Activated CD8-positive, alpha-beta T cell treated with anti-CD3 and anti-CD28 coated beads for 36 hours (primary cell): Measurements from ENCODE around the gene SLX4IP. TPM values are rescaled to one million over a fixed set of nuclear protein-coding genes. Genes with fewer than 3 reads are reported as not detected.
"Not testable (repeated sequence)": the region's sequence is repeated elsewhere in the genome, so short reads cannot be mapped to it uniquely, and the experiment has no call there.

Experiments used
- ATAC-seq: fragments of 200-7000 bp; cut with Tn5 transposase; one replicate; pipeline ENCODE4 v1.10.0; 2021; ENCODE audit warnings: mild to moderate bottlenecking, moderate library complexity
- CTCF ChIA-PET: fragments of 350-600 bp; sonication (Branson Sonifier 250); formaldehyde crosslinking; loops from one replicate; lab custom pipeline; 2021; ENCODE audit warnings: antibody characterized with exemption; lab: Charles Lee
- POLR2A ChIA-PET: fragments of 350-600 bp; sonication (Branson Sonifier 250); formaldehyde crosslinking; loops from one replicate; lab custom pipeline; 2021; ENCODE audit warnings: antibody characterized with exemption; lab: Charles Lee
- DNase-seq: peaks from one replicate; pipeline ENCODE4 v3.0.0-alpha.2; 2020
- H3K27ac Mint-ChIP-seq: one replicate; pipeline ENCODE4 v1.8.0; 2021; ENCODE audit warnings: mild to moderate bottlenecking, mixed read lengths
- H3K27me3 Mint-ChIP-seq: one replicate; pipeline ENCODE4 v1.8.0; 2021; ENCODE audit warnings: mixed read lengths
- H3K36me3 Mint-ChIP-seq: one replicate; pipeline ENCODE4 v1.8.0; 2021; ENCODE audit warnings: low read depth, mixed read lengths
- H3K4me1 Mint-ChIP-seq: one replicate; pipeline ENCODE4 v1.8.0; 2021; ENCODE audit warnings: low read depth, mixed read lengths
- H3K4me3 Mint-ChIP-seq: one replicate; pipeline ENCODE4 v1.8.0; 2021; ENCODE audit warnings: mild to moderate bottlenecking, moderate library complexity, mixed read lengths
- H3K9me3 Mint-ChIP-seq: one replicate; pipeline ENCODE4 v1.8.0; 2021; ENCODE audit warnings: mixed read lengths
- CTCF ChIP-seq: fragments of 200-600 bp; IDR thresholded peaks from one replicate; pipeline ENCODE4 v1.8.0; 2022; ENCODE audit warnings: antibody characterized with exemption, mild to moderate bottlenecking
- intact Hi-C: fragments of 100-400 bp; cut with micrococcal nuclease; formaldehyde crosslinking; loops from one replicate; pipeline ENCODE4 v1.10.0; 2022
- total RNA-seq, 2 experiments: library from RNA; stranded (reverse); gene quantifications; one replicate each; pipeline ENCODE4 v1.2.3, GENCODE V29; 2021

Gene SLX4IP
- total RNA-seq, 2 experiments from 2014 or later = 6.5 to 7.3 TPM

GRCh38 chr20:10415013-10415650 is 20.0 kb upstream of the SLX4IP start:
- ATAC-seq (no peak), DNase-seq (no peak)
- CTCF ChIA-PET = interaction anchor here (1.9 kb wide), 1 partner anchor 13 kb away, joined by 4 read pairs; no protein-coding TSS in a partner anchor
- no peaks in the 10 kb centered on the region for H3K27me3 Mint-ChIP-seq
- no peaks in the 10 kb centered on the region for H3K9me3 Mint-ChIP-seq
- POLR2A ChIA-PET = no interaction called here
- H3K36me3 Mint-ChIP-seq = peaks cover 18% of the 10 kb centered on the region
- peaks cover 9% of the 10 kb centered on the region for H3K4me1 Mint-ChIP-seq
- H3K27ac Mint-ChIP-seq = no peak overlapping the region
- no peak overlapping the region for H3K4me3 Mint-ChIP-seq
- intact Hi-C loops = no loop called here
- TF ChIP-seq CTCF = no peak

GRCh38 chr20:10417218-10417617 is 17.9 kb upstream of the SLX4IP start:
- POLR2A ChIA-PET = interaction anchor here (1.3 kb wide), 1 partner anchor 17 kb away, joined by 3 read pairs; the partner anchor contains the start of gene MKKS
- H3K27ac Mint-ChIP-seq, H3K27me3 Mint-ChIP-seq, H3K4me3 Mint-ChIP-seq, intact Hi-C loops, H3K9me3 Mint-ChIP-seq, CTCF ChIA-PET, ATAC-seq, DNase-seq: not testable (repeated sequence)
- peaks cover 13% of the 10 kb centered on the region for H3K4me1 Mint-ChIP-seq
- peaks cover 20% of the 10 kb centered on the region for H3K36me3 Mint-ChIP-seq

GRCh38 chr20:10419550-10420133 is 15.5 kb upstream of the SLX4IP start:
- intact Hi-C loops = loop anchor here (10.0 kb wide), 1 partner anchor 805 kb away; no protein-coding TSS in a partner anchor
- Mint-ChIP-seq H3K4me3 (no peak overlapping the region), H3K9me3 (no peaks in the 10 kb centered on the region), H3K27ac (no peak overlapping the region), H3K36me3 (peaks cover 20% of the 10 kb centered on the region), H3K4me1 (peaks cover 13% of the 10 kb centered on the region), H3K27me3 (no peaks in the 10 kb centered on the region)
- CTCF ChIA-PET = no interaction called here
- POLR2A ChIA-PET = no interaction called here
- TF ChIP-seq CTCF = no peak
- ATAC-seq (no peak), DNase-seq (no peak)

GRCh38 chr20:10423735-10424134 is 11.4 kb upstream of the SLX4IP start:
- no peak for TF ChIP-seq CTCF
- peaks cover 11% of the 10 kb centered on the region for H3K36me3 Mint-ChIP-seq
- intact Hi-C loops = loop anchor here (10.0 kb wide), 1 partner anchor 809 kb away; no protein-coding TSS in a partner anchor
- H3K4me3 Mint-ChIP-seq = no peak overlapping the region
- ChIA-PET CTCF (interaction anchor here (1.7 kb wide), 1 partner anchor 107 kb away, joined by 8 read pairs; no protein-coding TSS in a partner anchor), POLR2A (no interaction called here)
- H3K9me3 Mint-ChIP-seq = no peaks in the 10 kb centered on the region
- peaks cover 20% of the 10 kb centered on the region for H3K4me1 Mint-ChIP-seq
- DNase-seq (no peak), ATAC-seq (no peak)
- no peaks in the 10 kb centered on the region for H3K27me3 Mint-ChIP-seq
- H3K27ac Mint-ChIP-seq = no peak overlapping the region

- H3K4me1 Mint-ChIP-seq = peaks cover 42% of the 10 kb centered on the region
- peaks cover 5% of the 10 kb centered on the region for H3K36me3 Mint-ChIP-seq
- intact Hi-C loops = loop anchor here (5.0 to 10.0 kb wide), 2 partner anchors 450 to 812 kb away; no protein-coding TSS in a partner anchor
- ChIA-PET CTCF (interaction anchor here (0.7 to 2.7 kb wide), 25 partner anchors 9 to 449 kb away, joined by 3 to 11 read pairs (median 5); no protein-coding TSS in a partner anchor), POLR2A (interaction anchor here (0.9 kb wide), 1 partner anchor 8 kb away, joined by 3 read pairs; the partner anchor contains the start of gene SLX4IP)
- no peak overlapping the region for H3K27ac Mint-ChIP-seq
- ATAC-seq (no peak), DNase-seq (peak; percentile 66)
- TF ChIP-seq CTCF = peak; percentile 82
- H3K27me3 Mint-ChIP-seq = no peaks in the 10 kb centered on the region
- H3K4me3 Mint-ChIP-seq = no peak overlapping the region
- no peaks in the 10 kb centered on the region for H3K9me3 Mint-ChIP-seq
Observed at GRCh38 chr20:10427060-10427692, 7.9 kb upstream of the SLX4IP start.
